Endothelial cell (in vitro differentiated cells): ENCODE results near the gene RPS6KA5. TPM values are rescaled to one million over a fixed set of nuclear protein-coding genes. Genes with fewer than 3 reads are reported as not detected.

Source experiments
- DNase-seq: peaks from one replicate; pipeline ENCODE4 v3.0.0; 2021; ENCODE audit warnings: low spot score
- H3K27ac Mint-ChIP-seq: one replicate; pipeline ENCODE4 v1.8.0; 2021; ENCODE audit warnings: mixed read lengths, inconsistent platforms; ENCODE audit not compliant: unreplicated experiment
- H3K27me3 Mint-ChIP-seq: one replicate; pipeline ENCODE4 v1.8.0; 2021; ENCODE audit warnings: mild to moderate bottlenecking, moderate library complexity, mixed read lengths, inconsistent platforms; ENCODE audit not compliant: unreplicated experiment
- H3K36me3 Mint-ChIP-seq: one replicate; pipeline ENCODE4 v1.8.0; 2021; ENCODE audit warnings: mild to moderate bottlenecking, low read depth, mixed read lengths, inconsistent platforms; ENCODE audit not compliant: unreplicated experiment
- H3K4me1 Mint-ChIP-seq: one replicate; pipeline ENCODE4 v1.8.0; 2021; ENCODE audit warnings: mild to moderate bottlenecking, mixed read lengths, inconsistent platforms; ENCODE audit not compliant: unreplicated experiment
- H3K4me3 Mint-ChIP-seq: one replicate; pipeline ENCODE4 v1.8.0; 2021; ENCODE audit warnings: mild to moderate bottlenecking, mixed read lengths, inconsistent platforms; ENCODE audit not compliant: unreplicated experiment
- H3K9me3 Mint-ChIP-seq: one replicate; pipeline ENCODE4 v1.8.0; 2021; ENCODE audit warnings: mixed read lengths, inconsistent platforms; ENCODE audit not compliant: unreplicated experiment
- total RNA-seq: library from RNA; stranded (reverse); fragmentation: NEBNext Ultra II Directional; extraction: Animal tissue kit (Norgen Biotek cat#: 25700); gene quantifications from one replicate; pipeline ENCODE4 v1.2.1, GENCODE V29; 2021; ENCODE audit not compliant: unreplicated experiment
- TF ChIP-seq, protein P1 (sequence below): fragments of 200-600 bp; sonication (generic); IDR thresholded peaks from one replicate; pipeline ENCODE4 v1.5.0; 2021; ENCODE audit warnings: antibody characterized with exemption; ENCODE audit not compliant: unreplicated experiment

The RPS6KA5 gene
- total RNA-seq, 1 donor from 2014 or later = 13.8 TPM

DNA sequence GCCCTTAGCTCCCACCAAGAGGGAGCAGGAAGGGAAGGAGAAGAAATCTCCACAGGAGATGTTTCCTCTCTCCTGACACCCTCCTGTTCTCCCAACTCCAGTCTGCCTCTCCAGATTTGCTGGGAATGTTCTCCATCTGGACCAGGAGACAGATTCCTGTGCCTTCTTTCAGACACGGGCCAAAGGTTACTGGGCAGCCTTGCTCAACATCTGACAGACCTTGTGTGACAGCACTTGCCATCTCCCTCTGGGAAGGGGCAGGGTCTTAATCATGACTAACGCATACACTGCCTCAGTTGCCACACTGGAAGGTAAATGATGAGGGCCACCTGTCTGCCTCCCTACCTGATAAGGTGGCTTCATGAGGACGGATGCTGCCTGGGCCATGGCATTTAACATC, 241.7 kb downstream of the RPS6KA5 start:
- H3K36me3 Mint-ChIP-seq = no peaks in the 10 kb centered on the region
- peaks cover 14% of the 10 kb centered on the region for H3K27me3 Mint-ChIP-seq

DNA sequence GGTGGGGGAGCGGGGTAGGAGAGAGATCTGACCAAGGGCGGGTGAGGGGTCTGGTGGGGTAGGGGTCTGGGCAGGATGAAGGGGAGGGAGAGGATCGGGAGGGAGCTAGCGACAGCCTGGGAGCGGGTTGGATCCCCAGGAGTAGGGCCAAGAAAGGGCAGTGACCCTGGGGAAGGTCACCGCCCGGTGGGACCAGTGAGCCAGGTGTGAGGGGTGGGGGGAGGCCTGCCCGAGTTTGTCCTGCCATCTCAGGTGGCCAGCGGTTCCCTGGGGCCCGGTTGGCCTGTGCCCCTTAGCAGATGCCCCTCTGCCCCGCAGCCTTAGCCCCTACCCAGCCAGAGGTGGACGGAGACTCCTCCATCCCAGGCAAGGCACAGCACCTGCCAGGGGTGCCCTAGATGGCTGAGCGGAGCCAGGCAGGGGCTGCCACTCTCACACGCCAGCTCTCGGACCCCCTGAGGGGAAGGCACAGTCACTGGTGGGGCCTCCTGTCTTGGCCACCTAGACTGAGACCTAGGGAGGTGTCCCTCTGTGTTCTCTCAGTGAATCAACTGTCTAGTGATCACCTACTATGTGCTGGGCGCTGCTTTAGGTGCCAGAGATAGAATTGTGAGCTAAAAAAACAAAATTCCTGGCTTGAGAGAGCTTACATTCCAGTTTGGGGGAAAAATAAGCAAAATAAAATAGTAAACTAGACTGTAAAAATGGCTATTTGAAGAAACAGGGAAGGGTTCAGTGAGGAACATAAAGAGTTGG, 243.6 kb downstream of the RPS6KA5 start:
- TF ChIP-seq, protein P1, sequence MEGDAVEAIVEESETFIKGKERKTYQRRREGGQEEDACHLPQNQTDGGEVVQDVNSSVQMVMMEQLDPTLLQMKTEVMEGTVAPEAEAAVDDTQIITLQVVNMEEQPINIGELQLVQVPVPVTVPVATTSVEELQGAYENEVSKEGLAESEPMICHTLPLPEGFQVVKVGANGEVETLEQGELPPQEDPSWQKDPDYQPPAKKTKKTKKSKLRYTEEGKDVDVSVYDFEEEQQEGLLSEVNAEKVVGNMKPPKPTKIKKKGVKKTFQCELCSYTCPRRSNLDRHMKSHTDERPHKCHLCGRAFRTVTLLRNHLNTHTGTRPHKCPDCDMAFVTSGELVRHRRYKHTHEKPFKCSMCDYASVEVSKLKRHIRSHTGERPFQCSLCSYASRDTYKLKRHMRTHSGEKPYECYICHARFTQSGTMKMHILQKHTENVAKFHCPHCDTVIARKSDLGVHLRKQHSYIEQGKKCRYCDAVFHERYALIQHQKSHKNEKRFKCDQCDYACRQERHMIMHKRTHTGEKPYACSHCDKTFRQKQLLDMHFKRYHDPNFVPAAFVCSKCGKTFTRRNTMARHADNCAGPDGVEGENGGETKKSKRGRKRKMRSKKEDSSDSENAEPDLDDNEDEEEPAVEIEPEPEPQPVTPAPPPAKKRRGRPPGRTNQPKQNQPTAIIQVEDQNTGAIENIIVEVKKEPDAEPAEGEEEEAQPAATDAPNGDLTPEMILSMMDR = no peak
- no peak for DNase-seq
- peak overlapping the region; percentile 84 for H3K4me3 Mint-ChIP-seq
- no peaks in the 10 kb centered on the region for H3K36me3 Mint-ChIP-seq
- peaks cover 16% of the 10 kb centered on the region for H3K27me3 Mint-ChIP-seq
- no peaks in the 10 kb centered on the region for H3K9me3 Mint-ChIP-seq
- peaks cover 27% of the 10 kb centered on the region for H3K4me1 Mint-ChIP-seq
- H3K27ac Mint-ChIP-seq = peak overlapping the region; percentile 36

More for the DNA sequence above, 241.7 kb downstream of the RPS6KA5 start:
- H3K9me3 Mint-ChIP-seq = no peaks in the 10 kb centered on the region
- TF ChIP-seq, protein P1 = no peak
- DNase-seq = no peak
- no peak overlapping the region for H3K4me3 Mint-ChIP-seq
- H3K4me1 Mint-ChIP-seq = peaks cover 16% of the 10 kb centered on the region
- no peak overlapping the region for H3K27ac Mint-ChIP-seq

DNA sequence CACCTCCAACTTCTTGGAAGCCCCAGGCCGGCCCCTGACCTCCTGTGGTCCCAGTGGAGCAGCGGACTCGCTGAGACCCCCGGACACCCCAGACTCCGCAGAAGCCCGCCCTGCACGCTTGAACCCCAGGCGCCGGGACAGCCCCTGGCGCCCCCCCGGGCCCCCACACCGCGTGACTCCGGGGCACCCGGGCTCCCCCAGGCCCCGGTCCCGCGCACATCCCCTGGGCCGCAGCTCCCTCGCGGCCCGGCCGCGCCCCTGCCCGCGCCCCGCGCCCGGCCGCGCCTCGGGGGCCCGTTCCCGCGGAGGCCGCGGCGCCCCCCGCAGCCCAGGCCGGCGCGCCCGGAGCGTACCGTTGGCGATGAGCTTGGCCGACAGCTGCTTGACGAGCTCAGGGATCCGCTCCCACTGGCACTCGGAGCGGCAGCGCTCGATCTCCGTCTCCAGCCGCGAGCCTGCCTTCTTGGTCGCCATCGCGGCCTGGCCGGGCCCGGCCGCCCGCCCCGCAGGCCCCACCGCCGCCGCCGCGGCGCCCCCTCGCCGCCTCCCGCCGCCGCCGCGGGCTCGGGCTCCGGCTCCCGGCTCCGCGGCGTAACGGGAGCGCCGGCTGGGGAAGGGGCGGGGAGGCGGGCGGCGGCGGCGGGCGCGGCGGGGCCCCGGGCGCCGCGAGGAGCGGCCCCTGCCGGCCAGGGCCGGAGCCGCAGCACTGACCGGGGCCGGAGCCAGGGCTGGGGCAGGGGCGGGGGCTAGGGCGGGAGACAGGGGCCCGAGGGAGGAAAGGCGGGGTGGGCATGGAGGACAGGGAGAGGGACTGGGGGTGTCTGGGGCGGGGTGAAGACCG, 244.4 kb downstream of the RPS6KA5 start, which contains the start of gene TTC7B:
TTC7B (minus strand) TSS at position 609 of the 841 bp plus-strand sequence; CDS start at position 474, 135 bp downstream.
- Mint-ChIP-seq H3K4me1 (peaks cover 29% of the 10 kb centered on the region), H3K9me3 (no peaks in the 10 kb centered on the region), H3K4me3 (peak within 1 kb of the TSS; percentile 97), H3K27me3 (peaks cover 16% of the 10 kb centered on the region), H3K27ac (peak within 1 kb of the TSS; percentile 69), H3K36me3 (peaks cover 4% of the 10 kb centered on the region)
- peak; percentile 84 for DNase-seq
- TF ChIP-seq, protein P1 = no peak

DNA sequence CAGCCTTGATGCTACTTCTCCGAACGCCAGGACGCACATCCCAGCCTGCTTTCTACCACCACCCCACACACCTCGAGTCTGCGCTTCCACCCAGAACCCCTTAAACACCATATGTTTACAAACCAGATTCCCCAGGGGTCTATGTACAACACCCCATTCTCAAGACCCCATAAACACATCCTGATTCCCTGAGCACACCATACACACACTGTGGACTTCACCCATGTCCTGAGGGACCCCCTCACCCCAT, 244.9 kb downstream of the RPS6KA5 start:
- TF ChIP-seq, protein P1 = no peak
- peaks cover 16% of the 10 kb centered on the region for H3K27me3 Mint-ChIP-seq
- H3K4me1 Mint-ChIP-seq = peaks cover 29% of the 10 kb centered on the region
- H3K36me3 Mint-ChIP-seq = peaks cover 4% of the 10 kb centered on the region
- H3K27ac Mint-ChIP-seq = peak overlapping the region; percentile 69
- no peak for DNase-seq
- H3K9me3 Mint-ChIP-seq = no peaks in the 10 kb centered on the region
- peak overlapping the region; percentile 97 for H3K4me3 Mint-ChIP-seq
